ENCODE results near the gene DCP1B.
A peak's percentile ranks its signal among the peaks of the same experiment; 100 is the strongest.
"Not testable (repeated sequence)": the region's sequence is repeated elsewhere in the genome, so short reads cannot be mapped to it uniquely, and the experiment has no call there.

The DCP1B gene

DNA sequence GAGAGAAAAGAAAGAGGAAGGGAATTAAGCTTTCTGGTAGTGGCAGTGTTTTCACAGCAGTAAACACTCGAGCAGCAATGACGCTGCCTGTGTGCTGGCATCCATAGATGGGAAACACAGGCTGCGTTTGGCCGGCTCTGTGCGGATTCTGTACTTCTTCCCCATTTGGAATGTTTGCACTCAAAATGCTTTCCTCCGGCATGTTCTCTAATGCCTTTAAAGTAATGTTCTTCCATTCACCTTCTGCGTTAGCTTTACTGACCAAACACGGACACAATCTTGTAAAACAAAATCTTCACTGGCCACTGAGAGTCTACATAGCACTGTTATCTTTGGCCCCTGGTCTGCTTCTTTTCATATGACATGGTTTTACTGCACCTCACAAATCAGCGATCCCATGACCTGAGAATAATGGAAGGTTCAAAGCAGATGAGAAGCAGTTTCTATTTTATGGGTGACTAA, 31.4 kb downstream of the DCP1B start:
- Mint-ChIP-seq H3K4me3 (no peak overlapping the region), H3K36me3 (no peaks in the 10 kb centered on the region), H3K9me3 (no peaks in the 10 kb centered on the region), H3K27ac (no peak overlapping the region), H3K27me3 (no peaks in the 10 kb centered on the region), H3K4me1 (no peaks in the 10 kb centered on the region)
- no peak for DNase-seq
- CTCF ChIA-PET: no interaction called here

GRCh38 chr12:1972260-1972659, 32.0 kb downstream of the DCP1B start:
- no peaks in the 10 kb centered on the region for H3K4me1 Mint-ChIP-seq
- H3K9me3 Mint-ChIP-seq: no peaks in the 10 kb centered on the region
- H3K36me3 Mint-ChIP-seq: no peaks in the 10 kb centered on the region
- CTCF ChIA-PET: no interaction called here
- H3K27me3 Mint-ChIP-seq: no peaks in the 10 kb centered on the region
- DNase-seq: no peak
- no peak overlapping the region for H3K27ac Mint-ChIP-seq
- H3K4me3 Mint-ChIP-seq: no peak overlapping the region

- CTCF ChIA-PET: no interaction called here
- H3K27me3 Mint-ChIP-seq: no peaks in the 10 kb centered on the region
- no peak overlapping the region for H3K27ac Mint-ChIP-seq
- no peak for DNase-seq
- peaks cover 4% of the 10 kb centered on the region for H3K36me3 Mint-ChIP-seq
- no peaks in the 10 kb centered on the region for H3K4me1 Mint-ChIP-seq
- no peaks in the 10 kb centered on the region for H3K9me3 Mint-ChIP-seq
- H3K4me3 Mint-ChIP-seq: no peak overlapping the region
Measured at GRCh38 chr12:1970331-1970900, 33.8 kb downstream of the DCP1B start.

- no peak overlapping the region for H3K27ac Mint-ChIP-seq
- H3K36me3 Mint-ChIP-seq: peaks cover 19% of the 10 kb centered on the region
- H3K4me3 Mint-ChIP-seq: no peak overlapping the region
- CTCF ChIA-PET: no interaction called here
- H3K27me3 Mint-ChIP-seq: no peaks in the 10 kb centered on the region
- DNase-seq: no peak
- H3K4me1 Mint-ChIP-seq: peaks cover 3% of the 10 kb centered on the region
- H3K9me3 Mint-ChIP-seq: no peaks in the 10 kb centered on the region
Measured at GRCh38 chr12:1966561-1967226, 37.6 kb downstream of the DCP1B start.

GRCh38 chr12:1965916-1966315, 38.3 kb downstream of the DCP1B start:
- Mint-ChIP-seq H3K36me3 (peaks cover 19% of the 10 kb centered on the region), H3K9me3 (no peaks in the 10 kb centered on the region), H3K4me1 (peaks cover 3% of the 10 kb centered on the region), H3K27me3 (no peaks in the 10 kb centered on the region), H3K27ac (no peak overlapping the region), H3K4me3 (no peak overlapping the region)
- CTCF ChIA-PET: no interaction called here
- DNase-seq: no peak

DNA sequence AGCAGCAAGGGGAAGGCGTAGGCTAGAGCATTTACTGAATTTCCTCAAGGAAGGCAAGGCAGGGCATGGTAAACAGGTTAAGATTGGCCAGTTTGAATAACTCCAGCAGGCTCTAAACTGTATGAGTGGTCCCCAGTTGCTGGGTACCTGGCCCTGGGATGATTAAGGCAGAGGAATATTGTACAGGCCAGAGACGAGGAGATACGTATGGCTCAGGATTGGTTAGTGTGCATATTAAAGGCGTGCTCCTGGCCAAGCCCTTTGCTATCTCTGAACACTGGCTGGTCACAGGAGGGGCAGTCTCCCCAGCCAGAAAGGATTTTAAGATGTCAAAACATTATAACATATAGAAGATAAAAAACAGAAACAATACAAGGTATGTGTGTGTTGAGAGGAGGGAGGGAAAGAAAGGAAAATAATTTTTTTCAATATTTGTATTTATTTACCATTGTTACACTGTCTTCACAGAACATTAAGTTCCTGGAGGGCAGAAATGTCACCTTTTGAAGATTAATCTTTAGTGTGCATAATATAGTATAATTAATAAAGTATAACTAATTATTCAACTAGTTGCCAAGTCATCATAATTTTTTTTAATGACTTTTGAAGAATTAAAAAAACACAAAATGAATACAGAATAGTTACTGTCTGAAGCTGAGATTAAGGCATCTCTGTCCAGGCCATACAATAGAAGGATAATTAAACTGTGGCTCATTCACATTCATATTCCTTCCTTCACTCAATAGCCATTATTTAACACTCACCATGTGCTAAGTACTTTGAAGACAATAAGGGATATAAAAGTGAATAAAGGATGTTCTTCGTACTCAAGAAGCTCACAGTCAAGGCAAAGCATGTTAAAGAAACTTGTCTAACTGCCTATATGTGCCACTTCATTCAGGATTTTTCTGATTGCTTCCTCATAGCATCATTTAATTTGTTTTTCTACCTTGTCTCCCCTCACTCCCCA, 41.9 kb downstream of the DCP1B start:
- H3K27ac Mint-ChIP-seq: no peak overlapping the region

GRCh38 chr12:1956716-1957115, 47.5 kb downstream of the DCP1B start:
- no peak overlapping the region for H3K27ac Mint-ChIP-seq
- no peaks in the 10 kb centered on the region for H3K9me3 Mint-ChIP-seq
- H3K4me1 Mint-ChIP-seq: no peaks in the 10 kb centered on the region
- CTCF ChIA-PET: no interaction called here
- H3K27me3 Mint-ChIP-seq: no peaks in the 10 kb centered on the region
- no peak overlapping the region for H3K4me3 Mint-ChIP-seq
- peaks cover 18% of the 10 kb centered on the region for H3K36me3 Mint-ChIP-seq
- DNase-seq: no peak

More for the DNA sequence above, 41.9 kb downstream of the DCP1B start:
- Mint-ChIP-seq H3K9me3 (no peaks in the 10 kb centered on the region), H3K4me1 (peaks cover 3% of the 10 kb centered on the region), H3K27me3 (no peaks in the 10 kb centered on the region), H3K4me3 (no peak overlapping the region), H3K36me3 (peaks cover 26% of the 10 kb centered on the region)
- CTCF ChIA-PET: interaction anchor here (1.1 kb wide), 1 partner anchor 15 kb away, joined by 3 read pairs; no protein-coding TSS in a partner anchor
- DNase-seq: no peak

- Mint-ChIP-seq H3K27ac (no peak overlapping the region), H3K4me1 (no peaks in the 10 kb centered on the region), H3K4me3 (no peak overlapping the region), H3K9me3 (peaks cover 4% of the 10 kb centered on the region), H3K36me3 (peaks cover 47% of the 10 kb centered on the region), H3K27me3 (no peaks in the 10 kb centered on the region)
- CTCF ChIA-PET: interaction anchor here (1.4 to 2.4 kb wide), 2 partner anchors 10 to 85 kb away, joined by 3 to 12 read pairs; no protein-coding TSS in a partner anchor
- no peak for DNase-seq
Measured at GRCh38 chr12:1949771-1950470, 54.3 kb downstream of the DCP1B start.

- Mint-ChIP-seq H3K36me3 (peaks cover 50% of the 10 kb centered on the region), H3K9me3 (peaks cover 4% of the 10 kb centered on the region)
- DNase-seq: no peak
Measured at GRCh38 chr12:1948883-1949282, 55.4 kb downstream of the DCP1B start.

DNA sequence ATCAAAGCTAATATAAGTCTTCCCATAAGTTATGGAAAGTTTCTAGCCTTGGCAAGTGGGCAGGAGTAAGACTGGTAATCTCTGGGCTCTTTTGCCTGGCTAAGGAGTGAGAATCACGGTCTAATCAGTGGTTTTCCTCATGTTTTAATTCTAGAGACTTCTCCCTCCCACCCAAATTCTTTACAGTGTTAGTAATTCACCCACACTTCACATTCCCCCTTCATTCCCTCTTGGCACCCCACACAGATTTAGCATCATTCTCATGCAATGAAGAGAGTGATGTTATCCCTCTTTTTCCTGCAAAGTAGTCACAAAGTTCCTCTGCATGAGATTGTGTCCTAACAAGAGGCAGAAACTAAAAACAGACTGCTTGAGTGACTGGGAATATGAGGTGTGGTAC, 57.2 kb downstream of the DCP1B start:
- Mint-ChIP-seq H3K9me3 (peaks cover 4% of the 10 kb centered on the region), H3K36me3 (peaks cover 43% of the 10 kb centered on the region), H3K4me3 (no peak overlapping the region), H3K27me3 (no peaks in the 10 kb centered on the region), H3K4me1 (no peaks in the 10 kb centered on the region), H3K27ac (no peak overlapping the region)
- DNase-seq: no peak
- CTCF ChIA-PET: no interaction called here

More at GRCh38 chr12:1948883-1949282, 55.4 kb downstream of the DCP1B start:
- Mint-ChIP-seq H3K4me3 (no peak overlapping the region), H3K27ac (no peak overlapping the region), H3K4me1 (no peaks in the 10 kb centered on the region), H3K27me3 (no peaks in the 10 kb centered on the region)
- CTCF ChIA-PET: interaction anchor here (0.7 to 2.4 kb wide), 3 partner anchors 9 to 158 kb away, joined by 3 to 12 read pairs (median 3); no protein-coding TSS in a partner anchor

DNA sequence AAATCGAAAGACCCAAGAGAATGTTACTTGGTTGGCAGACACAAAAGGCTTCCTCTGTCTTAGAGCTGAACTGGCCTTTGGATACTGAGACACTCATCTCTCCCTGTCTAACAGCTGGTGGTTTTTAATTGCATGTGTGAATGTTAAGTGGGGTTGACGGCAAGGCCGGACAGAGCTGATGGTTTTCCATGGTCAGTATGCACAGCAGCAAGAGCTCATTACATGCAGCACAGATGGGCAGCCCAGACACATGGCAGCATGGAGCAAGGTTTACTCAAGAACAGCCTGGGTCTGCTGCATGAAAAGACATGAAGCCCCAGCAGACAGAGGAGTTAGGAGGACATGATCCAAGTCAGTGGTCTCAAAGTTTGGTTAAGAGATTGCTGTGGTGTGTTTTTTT, 58.0 kb downstream of the DCP1B start:
- no peak for DNase-seq
- CTCF ChIA-PET: no interaction called here
- peaks cover 37% of the 10 kb centered on the region for H3K36me3 Mint-ChIP-seq
- no peak overlapping the region for H3K4me3 Mint-ChIP-seq
- H3K4me1 Mint-ChIP-seq: no peaks in the 10 kb centered on the region
- peaks cover 4% of the 10 kb centered on the region for H3K9me3 Mint-ChIP-seq
- H3K27me3 Mint-ChIP-seq: no peaks in the 10 kb centered on the region
- H3K27ac Mint-ChIP-seq: no peak overlapping the region

GRCh38 chr12:1945502-1945901, 58.8 kb downstream of the DCP1B start:
- H3K27me3 Mint-ChIP-seq, H3K4me3 Mint-ChIP-seq, H3K4me1 Mint-ChIP-seq, CTCF ChIA-PET, DNase-seq, H3K27ac Mint-ChIP-seq, H3K9me3 Mint-ChIP-seq: not testable (repeated sequence)
- peaks cover 40% of the 10 kb centered on the region for H3K36me3 Mint-ChIP-seq

- Mint-ChIP-seq H3K4me3 (no peak overlapping the region), H3K36me3 (peaks cover 15% of the 10 kb centered on the region), H3K9me3 (no peaks in the 10 kb centered on the region), H3K27me3 (no peaks in the 10 kb centered on the region), H3K27ac (no peak overlapping the region), H3K4me1 (peaks cover 4% of the 10 kb centered on the region)
- CTCF ChIA-PET: interaction anchor here (0.6 to 4.6 kb wide), 32 partner anchors 9 to 310 kb away, joined by 3 to 110 read pairs (median 4); partner anchors contain the start of gene CACNA2D4
- peak; percentile 92 for DNase-seq
Measured at GRCh38 chr12:1939801-1940607, 64.3 kb downstream of the DCP1B start.

All from activated naive CD4-positive, alpha-beta T cell treated with anti-CD3 and anti-CD28 coated beads, Interleukin-2, amount 10 ng/mL, durations not matched to agents 7 days and 5 days (primary cell).